ENCODE results near the gene MRPL39. TPM values are rescaled to one million over a fixed set of nuclear protein-coding genes. Genes with fewer than 3 reads are reported as not detected.

MRPL39 gene
- total RNA-seq, 2 donors from 2014 or later: 44.0 to 50.2 TPM

GRCh38 chr21:25579226-25580013 is 27.9 kb downstream of the MRPL39 start:
- no peaks in the 10 kb centered on the region for H3K9me3 ChIP-seq
- H3K36me3 ChIP-seq: no peaks in the 10 kb centered on the region
- no peak overlapping the region for H3K9ac ChIP-seq (ENCODE audit: low read depth in 2 of 2, low read length in 2 of 2)
- H3K4me1 ChIP-seq: no peaks in the 10 kb centered on the region
- intact Hi-C loops (cut with DNase I): no loop called here
- no peak for TF ChIP-seq CTCF (IDR thresholded peaks at IDR 0.05)
- no peak for DNase-seq
- H3K27me3 ChIP-seq: no peaks in the 10 kb centered on the region
- no peak overlapping the region for H3K27ac ChIP-seq
- no peak overlapping the region for H3K4me3 ChIP-seq

GRCh38 chr21:25578056-25578961 is 29.0 kb downstream of the MRPL39 start:
- no peak overlapping the region for H3K27ac ChIP-seq
- no peaks in the 10 kb centered on the region for H3K9me3 ChIP-seq
- H3K4me3 ChIP-seq: no peak overlapping the region
- intact Hi-C loops (cut with DNase I): no loop called here
- DNase-seq: no peak
- no peak overlapping the region for H3K9ac ChIP-seq (ENCODE audit: low read depth in 2 of 2, low read length in 2 of 2)
- H3K36me3 ChIP-seq: no peaks in the 10 kb centered on the region
- H3K4me1 ChIP-seq: no peaks in the 10 kb centered on the region
- no peaks in the 10 kb centered on the region for H3K27me3 ChIP-seq
- no peak for TF ChIP-seq CTCF (IDR thresholded peaks at IDR 0.05)

GRCh38 chr21:25577424-25578055 is 29.7 kb downstream of the MRPL39 start:
- TF ChIP-seq CTCF (IDR thresholded peaks at IDR 0.05): no peak
- H3K4me3 ChIP-seq: no peak overlapping the region
- intact Hi-C loops (cut with DNase I): no loop called here
- no peaks in the 10 kb centered on the region for H3K9me3 ChIP-seq
- H3K36me3 ChIP-seq: no peaks in the 10 kb centered on the region
- no peak overlapping the region for H3K27ac ChIP-seq
- no peaks in the 10 kb centered on the region for H3K27me3 ChIP-seq
- DNase-seq: no peak
- no peak overlapping the region for H3K9ac ChIP-seq (ENCODE audit: low read depth in 2 of 2, low read length in 2 of 2)
- no peaks in the 10 kb centered on the region for H3K4me1 ChIP-seq

GRCh38 chr21:25573409-25574206 is 33.7 kb downstream of the MRPL39 start:
- intact Hi-C loops (cut with DNase I): no loop called here
- no peak overlapping the region for H3K4me3 ChIP-seq
- DNase-seq: no peak
- H3K9ac ChIP-seq (ENCODE audit: low read depth in 2 of 2, low read length in 2 of 2): no peak overlapping the region
- no peaks in the 10 kb centered on the region for H3K4me1 ChIP-seq
- TF ChIP-seq CTCF (IDR thresholded peaks at IDR 0.05): no peak
- H3K27me3 ChIP-seq: no peaks in the 10 kb centered on the region
- peak overlapping the region; percentile 10 for H3K27ac ChIP-seq
- H3K36me3 ChIP-seq: no peaks in the 10 kb centered on the region
- no peaks in the 10 kb centered on the region for H3K9me3 ChIP-seq

GRCh38 chr21:25572861-25573310 is 34.4 kb downstream of the MRPL39 start:
- Histone ChIP-seq H3K36me3 (no peaks in the 10 kb centered on the region), H3K27ac (no peak overlapping the region), H3K4me3 (no peak overlapping the region), H3K4me1 (no peaks in the 10 kb centered on the region), H3K9me3 (no peaks in the 10 kb centered on the region), H3K27me3 (no peaks in the 10 kb centered on the region), H3K9ac (ENCODE audit: low read depth in 2 of 2, low read length in 2 of 2) (no peak overlapping the region)
- DNase-seq: no peak
- TF ChIP-seq CTCF (IDR thresholded peaks at IDR 0.05): no peak
- intact Hi-C loops (cut with DNase I): no loop called here
